H9 (cell line): ENCODE data around the gene FMN1. TPM values are rescaled to one million over a fixed set of nuclear protein-coding genes. Genes with fewer than 3 reads are reported as not detected.

Experiments used
- DNase-seq: peaks from one replicate; pipeline ENCODE4 v3.0.0-alpha.2; 2017
- H2AFZ ChIP-seq: one replicate; pipeline ENCODE4 v1.6.1; 2013; ENCODE audit warnings: mild to moderate bottlenecking, low read length, control low read depth, moderate library complexity
- H2AK5ac ChIP-seq: 2 replicates; pipeline ENCODE4 v1.6.1; 2013; ENCODE audit warnings: low read length, control low read depth, mixed read lengths; ENCODE audit not compliant: insufficient read length
- H2BK120ac ChIP-seq: one replicate; pipeline ENCODE4 v1.6.1; 2013; ENCODE audit warnings: low read depth, mild to moderate bottlenecking, low read length, control low read depth, inconsistent platforms; ENCODE audit not compliant: poor library complexity, severe bottlenecking
- H2BK12ac ChIP-seq: 2 replicates; pipeline ENCODE4 v1.6.1; 2013; ENCODE audit warnings: low read length, control low read depth, mixed read lengths, low read depth; ENCODE audit not compliant: insufficient read length
- H2BK15ac ChIP-seq: 2 replicates; pipeline ENCODE4 v1.6.1; 2013; ENCODE audit warnings: low read depth, low read length, control low read depth
- H2BK20ac ChIP-seq: one replicate; pipeline ENCODE4 v1.6.1; 2013; ENCODE audit warnings: low read depth, mild to moderate bottlenecking, low read length, control low read depth, inconsistent platforms; ENCODE audit not compliant: poor library complexity, severe bottlenecking
- H2BK5ac ChIP-seq: 2 replicates; pipeline ENCODE4 v1.6.1; 2013; ENCODE audit warnings: low read length, control low read depth, mixed read lengths; ENCODE audit not compliant: insufficient read length
- H3K14ac ChIP-seq: 2 replicates; pipeline ENCODE4 v1.6.1; 2013; ENCODE audit warnings: low read length, control low read depth; ENCODE audit not compliant: insufficient read depth
- H3K18ac ChIP-seq: 2 replicates; pipeline ENCODE4 v1.6.1; 2013; ENCODE audit warnings: low read depth, mild to moderate bottlenecking, mixed read lengths, low read length, control low read depth; ENCODE audit not compliant: insufficient read length
- H3K23ac ChIP-seq: 2 replicates; pipeline ENCODE4 v1.6.1; 2013; ENCODE audit warnings: low read length, control low read depth, mixed read lengths, low read depth; ENCODE audit not compliant: insufficient read length
- H3K23me2 ChIP-seq: 2 replicates; pipeline ENCODE4 v1.6.1; 2013; ENCODE audit warnings: low read depth, mild to moderate bottlenecking, mixed read lengths, low read length, control low read depth; ENCODE audit not compliant: insufficient read length, poor library complexity, severe bottlenecking
- H3K27ac ChIP-seq: 2 replicates; pipeline ENCODE4 v1.5.1; 2013; ENCODE audit warnings: low read length, control low read depth, mixed read lengths, low read depth; ENCODE audit not compliant: insufficient read length
- H3K27me3 ChIP-seq: 2 replicates; pipeline ENCODE4 v1.6.1; 2013; ENCODE audit warnings: low read length, control low read depth, inconsistent platforms; ENCODE audit not compliant: insufficient read depth
- H3K4ac ChIP-seq: 2 replicates; pipeline ENCODE4 v1.6.1; 2013; ENCODE audit warnings: low read depth, mild to moderate bottlenecking, control low read depth, inconsistent platforms, low read length, moderate library complexity
- H3K4me1 ChIP-seq: 2 replicates; pipeline ENCODE4 v1.6.1; 2013; ENCODE audit warnings: low read length, control low read depth, inconsistent platforms; ENCODE audit not compliant: insufficient read depth
- H3K4me2 ChIP-seq: 2 replicates; pipeline ENCODE4 v1.6.1; 2013; ENCODE audit warnings: low read length, control low read depth, mixed read lengths; ENCODE audit not compliant: insufficient read length, insufficient read depth
- H3K56ac ChIP-seq: 2 replicates; pipeline ENCODE4 v1.6.1; 2013; ENCODE audit warnings: low read depth, mild to moderate bottlenecking, mixed read lengths, low read length, control low read depth; ENCODE audit not compliant: insufficient read length
- H3K79me1 ChIP-seq: 2 replicates; pipeline ENCODE4 v1.6.1; 2013; ENCODE audit warnings: low read depth, mild to moderate bottlenecking, moderate library complexity, low read length, control low read depth, inconsistent platforms; ENCODE audit not compliant: insufficient read depth, poor library complexity, severe bottlenecking
- H3K79me2 ChIP-seq: 2 replicates; pipeline ENCODE4 v1.6.1; 2013; ENCODE audit warnings: low read length, control low read depth, inconsistent platforms; ENCODE audit not compliant: insufficient read depth
- H3K9ac ChIP-seq: 2 replicates; pipeline ENCODE4 v1.6.1; 2013; ENCODE audit warnings: low read length, control low read depth, mixed read lengths; ENCODE audit not compliant: insufficient read length; ENCODE audit errors: extremely low read depth
- H3K9me3 ChIP-seq: one replicate; pipeline ENCODE4 v1.6.1; 2013; ENCODE audit warnings: low read depth, low read length, inconsistent platforms; ENCODE audit not compliant: control insufficient read depth
- H3T11ph ChIP-seq: one replicate; pipeline ENCODE4 v1.6.1; 2013; ENCODE audit warnings: mild to moderate bottlenecking, low read length, control low read depth, inconsistent platforms
- H4K20me1 ChIP-seq: one replicate; pipeline ENCODE4 v1.6.1; 2013; ENCODE audit not compliant: control insufficient read depth, insufficient read length, insufficient read depth
- H4K5ac ChIP-seq: 2 replicates; pipeline ENCODE4 v1.6.1; 2013; ENCODE audit warnings: low read depth, mild to moderate bottlenecking, mixed read lengths, low read length, control low read depth; ENCODE audit not compliant: insufficient read length
- H4K8ac ChIP-seq: replicated peaks from 2 replicates; pipeline ENCODE4 v1.6.1; 2013; ENCODE audit warnings: low read length, control low read depth, mixed read lengths, low read depth; ENCODE audit not compliant: insufficient read length
- H4K91ac ChIP-seq: 2 replicates; pipeline ENCODE4 v1.6.1; 2013; ENCODE audit warnings: low read depth, mild to moderate bottlenecking, moderate library complexity, mixed read lengths, low read length, control low read depth; ENCODE audit not compliant: insufficient read length
- H3K27ac Mint-ChIP-seq, 3 experiments: 2 replicates in 2 of 3; 3 replicates in 1 of 3; pipeline ENCODE4 v1.8.0; 2020 to 2021; ENCODE audit warnings: mixed read lengths in 3 of 3, mild to moderate bottlenecking in 1 of 3, moderate library complexity in 1 of 3
- H3K27me3 Mint-ChIP-seq: 2 replicates; pipeline ENCODE4 v1.8.0; 2021; ENCODE audit warnings: low read depth, mild to moderate bottlenecking, moderate library complexity, mixed read lengths
- H3K36me3 Mint-ChIP-seq, 3 experiments: 2 replicates in 2 of 3; 3 replicates in 1 of 3; pipeline ENCODE4 v1.8.0; 2020 to 2021; ENCODE audit warnings: low read depth in 3 of 3, mixed read lengths in 3 of 3; ENCODE audit not compliant: insufficient read depth in 1 of 3
- H3K4me1 Mint-ChIP-seq, 2 experiments: 2 replicates each; pipeline ENCODE4 v1.8.0; 2020; ENCODE audit warnings: mixed read lengths in 2 of 2
- H3K4me3 Mint-ChIP-seq, 2 experiments: 2 replicates in 1 of 2; 3 replicates in 1 of 2; pipeline ENCODE4 v1.8.0; 2020 to 2021; ENCODE audit warnings: mild to moderate bottlenecking in 2 of 2, mixed read lengths in 2 of 2, moderate library complexity in 1 of 2
- H3K9me3 Mint-ChIP-seq, 2 experiments: 2 replicates in 1 of 2; 3 replicates in 1 of 2; pipeline ENCODE4 v1.8.0; 2020; ENCODE audit warnings: mild to moderate bottlenecking in 2 of 2, mixed read lengths in 2 of 2, moderate library complexity in 1 of 2
- CTCF ChIP-seq: fragments of 200-600 bp; sonication (generic); conservative IDR thresholded peaks from 3 replicates; pipeline ENCODE4 v1.8.0; 2021; ENCODE audit warnings: antibody characterized with exemption, mild to moderate bottlenecking
- WGBS: extraction: QIAGEN DNeasy Blood & Tissue Kit; methylation state at CpG from one replicate; pipeline ENCODE4 v1.1.7; 2013; ENCODE audit warnings: missing lambda C conversion rate, low lambda C conversion rate, mixed read lengths; ENCODE audit not compliant: insufficient read length; ENCODE audit errors: extremely low coverage; 5-methylcytosine and 5-hydroxymethylcytosine counted together
- total RNA-seq: library from RNA; stranded (reverse); gene quantifications from 2 replicates; pipeline ENCODE4 v1.2.1, GENCODE V29; 2021

The FMN1 gene
- total RNA-seq, 1 experiment from 2014 or later, result 1.9 TPM

GRCh38 chr15:32830241-32830640, 364.3 kb downstream of the FMN1 start:
- no peak overlapping the region for H2BK12ac ChIP-seq
- no peak overlapping the region for H3T11ph ChIP-seq
- no peaks in the 10 kb centered on the region for H3K4me1 ChIP-seq
- H4K8ac ChIP-seq, result no peak overlapping the region
- no peak overlapping the region for H3K27ac ChIP-seq
- H3K14ac ChIP-seq, result no peak overlapping the region
- no peaks in the 10 kb centered on the region for H3K27me3 Mint-ChIP-seq
- H3K9me3 ChIP-seq, result no peaks in the 10 kb centered on the region
- no peak overlapping the region for H4K5ac ChIP-seq
- H2BK120ac ChIP-seq, result no peak overlapping the region
- H3K4me2 ChIP-seq, result no peak overlapping the region
- no peak overlapping the region for H2BK20ac ChIP-seq
- no peaks in the 10 kb centered on the region for H3K79me2 ChIP-seq
- H4K91ac ChIP-seq, result no peak overlapping the region
- H3K9me3 Mint-ChIP-seq, result no peaks in the 10 kb centered on the region
- H3K27ac Mint-ChIP-seq, result no peak overlapping the region
- no peak overlapping the region for H3K23ac ChIP-seq
- H3K23me2 ChIP-seq, result no peaks in the 10 kb centered on the region
- H2BK5ac ChIP-seq, result no peak overlapping the region
- H4K20me1 ChIP-seq, result no peaks in the 10 kb centered on the region
- H2BK15ac ChIP-seq, result no peak overlapping the region
- H2AK5ac ChIP-seq, result no peak overlapping the region
- DNase-seq, result no peak
- H3K27me3 ChIP-seq, result no peaks in the 10 kb centered on the region
- H3K79me1 ChIP-seq, result no peaks in the 10 kb centered on the region
- no peak for TF ChIP-seq CTCF
- no CpG with 5 or more reads among the region's 1 CpG for WGBS
- H3K4ac ChIP-seq, result no peak overlapping the region
- no peak overlapping the region for H3K56ac ChIP-seq
- H3K36me3 Mint-ChIP-seq, result peaks cover 0 to 4% (median 0%) of the 10 kb centered on the region in 3 experiments; a peak in 2 of 7 replicates
- H3K4me1 Mint-ChIP-seq, result peaks cover 4 to 9% of the 10 kb centered on the region in 2 experiments; a peak in 3 of 4 replicates
- H3K18ac ChIP-seq, result no peak overlapping the region
- no peak overlapping the region for H3K9ac ChIP-seq
- H3K4me3 Mint-ChIP-seq, result no peak overlapping the region
- no peak overlapping the region for H2AFZ ChIP-seq
